Neural progenitor cell (in vitro differentiated cells): ENCODE measurements around the gene CREG1.

Source experiments
- EZH2 ChIP-seq: fragments of 200-600 bp; sonication (generic); IDR thresholded peaks from 2 replicates; pipeline ENCODE4 v1.6.1; 2017; ENCODE audit warnings: antibody characterized with exemption, mild to moderate bottlenecking, moderate library complexity
- EZH2phosphoT487 ChIP-seq: fragments of 200-600 bp; sonication (generic); IDR thresholded peaks from 2 replicates; pipeline ENCODE4 v1.6.1; 2017; ENCODE audit warnings: antibody characterized with exemption
- TF ChIP-seq, protein P1 (sequence below): fragments of 200-600 bp; sonication (generic); IDR thresholded peaks from 2 replicates; pipeline ENCODE4 v1.5.1; 2017; ENCODE audit warnings: antibody characterized with exemption, mild to moderate bottlenecking

GRCh38 chr1:167514288-167514687 is 39.3 kb downstream of the CREG1 start:
- TF ChIP-seq, protein P1, sequence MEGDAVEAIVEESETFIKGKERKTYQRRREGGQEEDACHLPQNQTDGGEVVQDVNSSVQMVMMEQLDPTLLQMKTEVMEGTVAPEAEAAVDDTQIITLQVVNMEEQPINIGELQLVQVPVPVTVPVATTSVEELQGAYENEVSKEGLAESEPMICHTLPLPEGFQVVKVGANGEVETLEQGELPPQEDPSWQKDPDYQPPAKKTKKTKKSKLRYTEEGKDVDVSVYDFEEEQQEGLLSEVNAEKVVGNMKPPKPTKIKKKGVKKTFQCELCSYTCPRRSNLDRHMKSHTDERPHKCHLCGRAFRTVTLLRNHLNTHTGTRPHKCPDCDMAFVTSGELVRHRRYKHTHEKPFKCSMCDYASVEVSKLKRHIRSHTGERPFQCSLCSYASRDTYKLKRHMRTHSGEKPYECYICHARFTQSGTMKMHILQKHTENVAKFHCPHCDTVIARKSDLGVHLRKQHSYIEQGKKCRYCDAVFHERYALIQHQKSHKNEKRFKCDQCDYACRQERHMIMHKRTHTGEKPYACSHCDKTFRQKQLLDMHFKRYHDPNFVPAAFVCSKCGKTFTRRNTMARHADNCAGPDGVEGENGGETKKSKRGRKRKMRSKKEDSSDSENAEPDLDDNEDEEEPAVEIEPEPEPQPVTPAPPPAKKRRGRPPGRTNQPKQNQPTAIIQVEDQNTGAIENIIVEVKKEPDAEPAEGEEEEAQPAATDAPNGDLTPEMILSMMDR, result no peak
- TF ChIP-seq EZH2 (no peak), EZH2phosphoT487 (no peak)
